Body of pancreas (tissue), 4 donors: ENCODE results near the gene SPATA13.

Experiments used
- CTCF ChIP-seq, 7 experiments: fragments of 450-650 bp in 4 of 7; fragments of 200-600 bp in 3 of 7; sonication (generic) in 3 of 7; IDR thresholded peaks; one replicate each; pipeline ENCODE4 v1.5.1; 2016 to 2019; ENCODE audit warnings: antibody characterized with exemption in 7 of 7
- POLR2A ChIP-seq, 3 donors: fragments of 450-650 bp; IDR thresholded peaks; one replicate each; pipeline ENCODE4 v1.6.1; 2016; ENCODE audit warnings: antibody characterized with exemption in 3 of 3, mild to moderate bottlenecking in 2 of 3

- TF ChIP-seq CTCF (IDR thresholded peaks at IDR 0.05) (no peak), POLR2A (IDR thresholded peaks at IDR 0.05) (no peak)
Measured at GRCh38 chr13:24281188-24282008, 120.9 kb downstream of the SPATA13 start.
